ENCODE data around the gene COL16A1. TPM values are rescaled to one million over a fixed set of nuclear protein-coding genes. Genes with fewer than 3 reads are reported as not detected.
A peak's percentile ranks its signal among the peaks of the same experiment; 100 is the strongest.

The COL16A1 gene
- total RNA-seq, 8 experiments from 2014 or later = 0.87 to 39.0 (median 3.8) TPM

- no peak for ATAC-seq (replicated peaks in 6 of 8)
- H3K27ac ChIP-seq = no peak overlapping the region
- WGBS, 10 experiments = 92 to 100% (median 100%) methylated on average over 1 to 5 of the region's 6 CpGs; no CpG with 5 or more reads in 5 of the 10 experiments
- in situ Hi-C loops (cut with MboI; ENCODE audit: low pct_unique_long_range_greater_than_20kb in 2 of 9, low sequenced_read_pairs in 9 of 9, unreplicated experiment in 9 of 9) = loop anchor here in 4 of 9 experiments (25.0 kb wide), 3 partner anchors 107 to 307 kb away; partner anchors contain the start of gene ADGRB2 (in 1 of the 4)
- H3K4me1 ChIP-seq (replicated peaks in 1 of 2) = peaks cover 31% of the 10 kb centered on the region in 2 donors
- no peak overlapping the region for H3K4me3 ChIP-seq
Measured at GRCh38 chr1:31655104-31655503, 48.7 kb downstream of the COL16A1 start.

DNA sequence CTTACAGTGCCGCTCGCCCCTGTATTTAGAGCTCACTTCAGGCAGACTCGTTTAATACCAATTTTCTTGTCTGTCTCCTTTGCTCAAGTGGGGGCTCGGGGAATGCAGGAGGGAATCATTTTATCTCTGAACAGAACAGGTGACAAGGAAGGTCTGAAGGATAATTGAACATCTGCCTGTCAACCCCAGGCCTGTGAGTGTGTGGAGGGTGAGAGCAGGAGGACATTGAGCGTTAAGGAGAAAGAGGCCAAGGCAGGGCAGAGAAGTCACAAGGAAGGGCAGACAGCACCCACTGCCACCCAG, 49.4 kb downstream of the COL16A1 start:
- no peak overlapping the region for H3K4me3 ChIP-seq
- in situ Hi-C loops (cut with MboI; ENCODE audit: low pct_unique_long_range_greater_than_20kb in 2 of 9, low sequenced_read_pairs in 9 of 9, unreplicated experiment in 9 of 9) = loop anchor here in 4 of 9 experiments (25.0 kb wide), 3 partner anchors 108 to 308 kb away; partner anchors contain the start of gene ADGRB2 (in 1 of the 4)
- ATAC-seq (replicated peaks in 6 of 8) = no peak
- peaks cover 31% of the 10 kb centered on the region in 2 donors for H3K4me1 ChIP-seq (replicated peaks in 1 of 2)
- 69 to 100% (median 83%) methylated on average over 1 to 5 of the region's 5 CpGs; no CpG with 5 or more reads in 3 of the 10 experiments for WGBS, 10 experiments
- no peak overlapping the region for H3K27ac ChIP-seq

GRCh38 chr1:31653717-31654473, 49.9 kb downstream of the COL16A1 start:
- peak overlapping the region; percentile 20 to 39 for H3K27ac ChIP-seq
- in situ Hi-C loops (cut with MboI; ENCODE audit: low pct_unique_long_range_greater_than_20kb in 2 of 9, low sequenced_read_pairs in 9 of 9, unreplicated experiment in 9 of 9) = loop anchor here in 4 of 9 experiments (25.0 kb wide), 3 partner anchors 108 to 308 kb away; partner anchors contain the start of gene ADGRB2 (in 1 of the 4)
- H3K4me3 ChIP-seq = no peak overlapping the region
- WGBS, 10 experiments = 33 to 100% (median 77%) methylated on average over 1 to 8 of the region's 12 CpGs; no CpG with 5 or more reads in 2 of the 10 experiments
- peaks cover 29 to 31% of the 10 kb centered on the region in 2 donors for H3K4me1 ChIP-seq (replicated peaks in 1 of 2)
- peak in 4 of 8 experiments; percentile 24 to 61 (median 58) for ATAC-seq (replicated peaks in 6 of 8)

- H3K4me1 ChIP-seq (replicated peaks in 1 of 2) = peaks cover 25 to 31% of the 10 kb centered on the region in 2 donors
- H3K4me3 ChIP-seq = no peak overlapping the region
- 0 to 80% (median 60%) methylated on average over 1 to 4 of the region's 4 CpGs; no CpG with 5 or more reads in 3 of the 10 experiments for WGBS, 10 experiments
- H3K27ac ChIP-seq = no peak overlapping the region
- in situ Hi-C loops (cut with MboI; ENCODE audit: low pct_unique_long_range_greater_than_20kb in 2 of 9, low sequenced_read_pairs in 9 of 9, unreplicated experiment in 9 of 9) = loop anchor here in 4 of 9 experiments (25.0 kb wide), 3 partner anchors 109 to 309 kb away; partner anchors contain the start of gene ADGRB2 (in 1 of the 4)
- ATAC-seq (replicated peaks in 6 of 8) = no peak
Measured at GRCh38 chr1:31652891-31653499, 50.8 kb downstream of the COL16A1 start.

- peaks cover 25 to 31% of the 10 kb centered on the region in 2 donors for H3K4me1 ChIP-seq (replicated peaks in 1 of 2)
- in situ Hi-C loops (cut with MboI; ENCODE audit: low pct_unique_long_range_greater_than_20kb in 2 of 9, low sequenced_read_pairs in 9 of 9, unreplicated experiment in 9 of 9) = loop anchor here in 4 of 9 experiments (25.0 kb wide), 3 partner anchors 111 to 311 kb away; partner anchors contain the start of gene ADGRB2 (in 1 of the 4)
- 0 to 83% (median 65%) methylated on average over 1 to 6 of the region's 6 CpGs; no CpG with 5 or more reads in 3 of the 10 experiments for WGBS, 10 experiments
- H3K27ac ChIP-seq = no peak overlapping the region
- no peak overlapping the region for H3K4me3 ChIP-seq
- ATAC-seq (replicated peaks in 6 of 8) = no peak
Measured at GRCh38 chr1:31651766-31652165, 52.1 kb downstream of the COL16A1 start.

DNA sequence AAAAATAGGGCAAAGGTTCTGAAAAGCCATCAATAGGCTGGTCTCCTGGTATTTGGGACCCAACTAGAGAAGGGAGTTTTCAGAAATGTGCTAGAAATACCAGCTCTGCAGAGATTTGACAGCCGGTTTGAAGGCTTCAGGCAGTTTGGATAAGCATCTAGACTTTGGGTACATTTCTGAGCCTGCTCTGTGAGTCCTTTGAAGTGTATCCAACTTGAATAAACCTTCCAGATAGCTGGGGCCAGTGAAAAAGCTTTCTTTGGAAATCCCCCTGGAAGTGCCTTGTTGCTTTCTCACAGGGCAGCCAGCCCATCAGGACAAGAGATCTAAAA, 52.8 kb downstream of the COL16A1 start:
- no peak for ATAC-seq (replicated peaks in 6 of 8)
- Histone ChIP-seq H3K27ac (no peak overlapping the region), H3K4me1 (replicated peaks in 1 of 2) (peaks cover 25 to 31% of the 10 kb centered on the region in 2 donors), H3K4me3 (no peak overlapping the region)
- WGBS, 10 experiments = 17 to 100% (median 81%) methylated on average over 1 of the region's 1 CpG; no CpG with 5 or more reads in 2 of the 10 experiments
- in situ Hi-C loops (cut with MboI; ENCODE audit: low pct_unique_long_range_greater_than_20kb in 2 of 9, low sequenced_read_pairs in 9 of 9, unreplicated experiment in 9 of 9) = loop anchor here in 4 of 9 experiments (25.0 kb wide), 3 partner anchors 111 to 311 kb away; partner anchors contain the start of gene ADGRB2 (in 1 of the 4)

GRCh38 chr1:31650161-31651088, 53.4 kb downstream of the COL16A1 start:
- H3K27ac ChIP-seq = no peak overlapping the region
- no peak overlapping the region for H3K4me3 ChIP-seq
- in situ Hi-C loops (cut with MboI; ENCODE audit: low pct_unique_long_range_greater_than_20kb in 2 of 9, low sequenced_read_pairs in 9 of 9, unreplicated experiment in 9 of 9) = loop anchor here in 4 of 9 experiments (25.0 kb wide), 3 partner anchors 112 to 312 kb away; partner anchors contain the start of gene ADGRB2 (in 1 of the 4)
- WGBS, 10 experiments = 15 to 81% (median 74%) methylated on average over 3 to 9 of the region's 9 CpGs
- peaks cover 24 to 31% of the 10 kb centered on the region in 2 donors for H3K4me1 ChIP-seq (replicated peaks in 1 of 2)
- no peak for ATAC-seq (replicated peaks in 6 of 8)

DNA sequence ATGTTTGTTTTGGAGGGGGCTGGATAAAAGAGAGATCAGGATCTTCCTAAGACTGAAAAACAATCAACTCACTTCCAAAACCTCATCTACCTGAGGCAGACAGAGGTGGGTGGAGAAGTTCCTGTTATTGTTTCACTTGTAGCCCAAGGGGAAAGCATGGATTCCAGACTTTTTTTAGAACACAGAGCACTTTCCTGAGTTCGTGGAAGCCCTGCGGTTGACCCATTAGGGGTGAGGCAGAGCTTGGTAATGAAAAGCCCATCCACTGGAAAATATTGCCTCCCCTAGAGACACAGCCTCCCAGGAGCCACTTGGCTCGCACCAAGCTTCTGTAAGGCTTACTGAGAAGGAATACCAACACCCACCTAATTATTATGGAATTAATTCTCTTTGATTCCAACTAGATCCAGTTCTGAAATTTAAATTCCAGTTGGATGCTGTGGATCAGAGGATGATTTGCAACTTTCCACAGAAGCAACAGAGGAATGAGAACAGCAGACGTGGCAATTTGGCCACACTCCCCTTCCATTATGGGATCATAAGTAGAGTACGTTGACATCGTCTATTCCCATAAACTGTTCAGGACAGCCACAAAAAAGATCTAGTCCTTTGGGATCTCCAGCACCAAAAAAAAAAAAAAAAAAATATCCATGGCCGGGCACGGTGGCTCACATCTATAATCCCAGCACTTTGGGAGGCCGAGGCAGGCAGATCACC, 55.0 kb downstream of the COL16A1 start:
- peaks cover 11 to 15% of the 10 kb centered on the region in 2 donors for H3K4me1 ChIP-seq (replicated peaks in 1 of 2)
- no peak for ATAC-seq (replicated peaks in 6 of 8)
- in situ Hi-C loops (cut with MboI; ENCODE audit: low pct_unique_long_range_greater_than_20kb in 2 of 9, low sequenced_read_pairs in 9 of 9, unreplicated experiment in 9 of 9) = no loop called here
- H3K27ac ChIP-seq = no peak overlapping the region
- 20 to 90% (median 64%) methylated on average over 1 to 8 of the region's 9 CpGs; no CpG with 5 or more reads in 3 of the 10 experiments for WGBS, 10 experiments
- H3K4me3 ChIP-seq = no peak overlapping the region

- no peak for ATAC-seq (replicated peaks in 6 of 8)
- WGBS, 10 experiments = 33 to 71% (median 41%) methylated on average over 2 of the region's 2 CpGs; no CpG with 5 or more reads in 6 of the 10 experiments
- in situ Hi-C loops (cut with MboI; ENCODE audit: low pct_unique_long_range_greater_than_20kb in 2 of 9, low sequenced_read_pairs in 9 of 9, unreplicated experiment in 9 of 9) = no loop called here
- H3K4me1 ChIP-seq (replicated peaks in 1 of 2) = peaks cover 9 to 15% of the 10 kb centered on the region in 2 donors
- no peak overlapping the region for H3K27ac ChIP-seq
- no peak overlapping the region for H3K4me3 ChIP-seq
Measured at GRCh38 chr1:31648190-31648589, 55.6 kb downstream of the COL16A1 start.

- in situ Hi-C loops (cut with MboI; ENCODE audit: low pct_unique_long_range_greater_than_20kb in 2 of 9, low sequenced_read_pairs in 9 of 9, unreplicated experiment in 9 of 9) = no loop called here
- Histone ChIP-seq H3K4me3 (no peak overlapping the region), H3K4me1 (replicated peaks in 1 of 2) (peaks cover 9 to 11% of the 10 kb centered on the region in 2 donors), H3K27ac (no peak overlapping the region)
- WGBS, 10 experiments = 33 to 87% (median 69%) methylated on average over 1 to 2 of the region's 2 CpGs; no CpG with 5 or more reads in 2 of the 10 experiments
- ATAC-seq (replicated peaks in 6 of 8) = no peak
Measured at GRCh38 chr1:31647106-31647505, 56.7 kb downstream of the COL16A1 start.

DNA sequence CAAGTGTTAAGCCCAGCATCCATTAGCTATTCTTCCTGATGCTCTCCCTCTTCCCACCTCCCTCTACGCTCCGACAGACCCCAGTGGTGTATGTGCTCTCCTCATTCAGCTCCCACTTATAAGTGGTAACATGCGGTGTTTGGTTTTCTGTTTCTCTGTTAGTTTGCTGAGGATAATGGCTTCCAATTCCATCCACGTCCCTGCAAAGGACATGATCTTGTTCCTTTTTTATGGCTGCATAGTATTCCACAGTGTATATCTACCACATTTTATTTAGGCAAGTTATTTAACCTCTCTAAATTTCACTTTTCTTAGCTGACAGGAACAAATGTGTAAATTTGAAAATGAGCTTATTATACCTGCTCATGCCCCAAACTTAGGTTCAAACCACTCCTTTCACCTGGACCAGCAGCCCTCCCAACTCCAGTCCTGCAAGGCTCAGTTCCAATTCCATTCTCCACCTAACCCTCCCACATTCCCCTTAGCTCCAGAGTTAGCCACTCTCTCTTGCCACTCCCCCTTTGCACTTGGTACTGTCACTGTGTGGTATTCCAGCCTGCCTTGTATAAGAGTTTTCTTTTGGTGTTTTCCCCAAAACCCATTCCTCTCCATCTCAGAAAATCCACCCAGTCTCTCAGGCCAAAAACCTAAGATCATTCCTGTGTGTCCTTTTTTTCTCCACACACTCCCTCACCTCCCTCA, 57.4 kb downstream of the COL16A1 start:
- no peak for ATAC-seq (replicated peaks in 6 of 8)
- 80 to 100% (median 96%) methylated on average over 1 to 4 of the region's 4 CpGs for WGBS, 10 experiments
- Histone ChIP-seq H3K4me1 (replicated peaks in 1 of 2) (peaks cover 9 to 11% of the 10 kb centered on the region in 2 donors), H3K4me3 (no peak overlapping the region), H3K27ac (no peak overlapping the region)
- in situ Hi-C loops (cut with MboI; ENCODE audit: low pct_unique_long_range_greater_than_20kb in 2 of 9, low sequenced_read_pairs in 9 of 9, unreplicated experiment in 9 of 9) = no loop called here
